GM15510 (cell line): ENCODE measurements around the gene NUTF2.

ENCODE experiments used
- POLR2A ChIP-seq: IDR thresholded peaks from 3 replicates; pipeline ENCODE4 v1.6.1; 2011; ENCODE audit warnings: borderline replicate concordance; ENCODE audit not compliant: insufficient read length; ENCODE audit errors: extremely low read depth

NUTF2 gene

GRCh38 chr16:67847064-67847861 lies 530 bp downstream of the NUTF2 start, which contains the start of gene CENPT:
Gene CENPT, minus strand, starts transcription at chr16:67847693. Its CDS starts 13,834 bp downstream, at chr16:67833859.
- no peak for TF ChIP-seq POLR2A

GRCh38 chr16:67848118-67848517 lies 1.4 kb downstream of the NUTF2 start:
- TF ChIP-seq POLR2A, result no peak

- no peak for TF ChIP-seq POLR2A
Measured at GRCh38 chr16:67853670-67854069, 6.9 kb downstream of the NUTF2 start.

GRCh38 chr16:67855789-67856188 lies 9.1 kb downstream of the NUTF2 start:
- TF ChIP-seq POLR2A, result no peak

- TF ChIP-seq POLR2A, result no peak
Measured at GRCh38 chr16:67856927-67857546, 10.3 kb downstream of the NUTF2 start.

- no peak for TF ChIP-seq POLR2A
Measured at GRCh38 chr16:67857547-67858233, 11.0 kb downstream of the NUTF2 start.

GRCh38 chr16:67858500-67858899 lies 11.8 kb downstream of the NUTF2 start:
- no peak for TF ChIP-seq POLR2A

- TF ChIP-seq POLR2A, result no peak
Measured at GRCh38 chr16:67860589-67861398, 14.1 kb downstream of the NUTF2 start.

- no peak for TF ChIP-seq POLR2A
Measured at GRCh38 chr16:67861877-67862276, 15.1 kb downstream of the NUTF2 start.

- TF ChIP-seq POLR2A, result no peak
Measured at GRCh38 chr16:67862623-67863583, 16.2 kb downstream of the NUTF2 start.

- no peak for TF ChIP-seq POLR2A
Measured at GRCh38 chr16:67864594-67864993, 17.9 kb downstream of the NUTF2 start.

GRCh38 chr16:67865318-67865717 lies 18.6 kb downstream of the NUTF2 start:
- no peak for TF ChIP-seq POLR2A

GRCh38 chr16:67868290-67868689 lies 21.6 kb downstream of the NUTF2 start:
- TF ChIP-seq POLR2A, result no peak
